ENCODE measurements around the gene RIOX2. TPM values are rescaled to one million over a fixed set of nuclear protein-coding genes. Genes with fewer than 3 reads are reported as not detected.

The RIOX2 gene
- total and polyA plus RNA-seq, 4 donors = 6.3 to 25.8 (median 14.2) TPM

- no peak overlapping the region for H3K4me3 ChIP-seq (ENCODE audit: low read length in 2 of 2)
- H3K9me3 ChIP-seq (ENCODE audit: control insufficient read depth, low read length) = no peaks in the 10 kb centered on the region
- H3K27me3 ChIP-seq (ENCODE audit: control insufficient read depth in 1 of 2, insufficient read depth in 2 of 2, low read length in 1 of 2) = no peaks in the 10 kb centered on the region
- DNase-seq (no peak), ATAC-seq (ENCODE audit: low FRiP score) (no peak)
- H3K36me3 ChIP-seq (ENCODE audit: control insufficient read depth in 1 of 2, insufficient read depth in 2 of 2, low read length in 1 of 2) = no peaks in the 10 kb centered on the region
- WGBS, 2 donors = 74 to 77% methylated on average over 3 of the region's 3 CpGs
- intact Hi-C loops (cut with DNase I) = no loop called here
- H3K4me1 ChIP-seq (ENCODE audit: control insufficient read depth in 1 of 2, insufficient read depth in 2 of 2, low read length in 2 of 2) = no peaks in the 10 kb centered on the region
- no peak overlapping the region for H3K27ac ChIP-seq (ENCODE audit: low read depth in 1 of 2, low read length in 2 of 2)
Measured at GRCh38 chr3:97979610-97980009, 7.4 kb upstream of the RIOX2 start.

DNA sequence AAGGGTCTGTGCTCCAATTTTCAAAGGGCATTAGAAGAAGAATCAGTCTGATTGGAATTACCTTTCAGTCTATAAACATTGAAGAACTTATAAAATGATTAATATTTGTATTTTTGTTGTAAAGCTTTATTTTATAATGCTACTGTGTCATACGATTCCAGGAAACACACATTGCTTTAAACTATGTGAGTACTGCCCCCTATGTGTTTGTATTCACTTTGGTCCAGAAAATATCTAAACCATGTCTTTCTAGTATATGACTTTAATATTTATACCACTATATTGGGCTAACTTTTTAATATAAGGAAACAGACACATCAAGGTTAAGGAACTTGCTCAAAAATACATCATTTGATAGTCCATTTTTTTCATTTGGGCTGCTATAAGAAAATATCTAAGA is 3.2 kb upstream of the RIOX2 start:
- H3K27ac ChIP-seq (ENCODE audit: low read depth in 1 of 2, low read length in 2 of 2) = no peak overlapping the region
- H3K4me3 ChIP-seq (ENCODE audit: low read length in 2 of 2) = no peak overlapping the region
- DNase-seq = no peak
- intact Hi-C loops (cut with DNase I) = no loop called here
- H3K9me3 ChIP-seq (ENCODE audit: control insufficient read depth, low read length) = no peaks in the 10 kb centered on the region
- H3K4me1 ChIP-seq (ENCODE audit: control insufficient read depth in 1 of 2, insufficient read depth in 2 of 2, low read length in 2 of 2) = peaks cover 0 to 2% of the 10 kb centered on the region in 2 donors
- no peaks in the 10 kb centered on the region for H3K36me3 ChIP-seq (ENCODE audit: control insufficient read depth in 1 of 2, insufficient read depth in 2 of 2, low read length in 1 of 2)
- WGBS, 2 donors = 67 to 76% methylated on average over 1 of the region's 1 CpG
- H3K27me3 ChIP-seq (ENCODE audit: control insufficient read depth in 1 of 2, insufficient read depth in 2 of 2, low read length in 1 of 2) = no peaks in the 10 kb centered on the region
- no peak for ATAC-seq (ENCODE audit: low FRiP score)

DNA sequence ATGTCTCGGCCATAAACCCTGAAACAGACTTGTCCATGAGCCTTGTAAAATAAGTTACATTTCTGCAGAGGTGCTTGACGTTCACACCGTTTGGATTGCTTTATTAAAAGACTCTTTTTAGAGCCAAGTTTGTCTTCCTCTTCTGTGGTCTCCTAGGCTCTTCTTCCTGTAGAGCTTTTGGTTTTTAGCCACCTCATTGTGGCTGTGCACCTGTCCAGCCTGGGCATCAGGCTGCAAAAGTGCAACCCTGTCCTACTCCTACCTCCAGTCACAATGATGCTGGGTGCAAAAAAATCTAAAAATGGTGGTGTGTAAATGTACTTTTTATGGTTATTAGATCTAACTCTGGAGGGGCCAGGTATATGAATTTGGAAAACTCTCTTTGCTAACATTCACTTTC is 2.8 kb upstream of the RIOX2 start:
- DNase-seq (no peak), ATAC-seq (ENCODE audit: low FRiP score) (no peak)
- Histone ChIP-seq H3K4me1 (ENCODE audit: control insufficient read depth in 1 of 2, insufficient read depth in 2 of 2, low read length in 2 of 2) (peaks cover 0 to 2% of the 10 kb centered on the region in 2 donors), H3K36me3 (ENCODE audit: control insufficient read depth in 1 of 2, insufficient read depth in 2 of 2, low read length in 1 of 2) (no peaks in the 10 kb centered on the region), H3K27ac (ENCODE audit: low read depth in 1 of 2, low read length in 2 of 2) (no peak overlapping the region), H3K27me3 (ENCODE audit: control insufficient read depth in 1 of 2, insufficient read depth in 2 of 2, low read length in 1 of 2) (no peaks in the 10 kb centered on the region), H3K4me3 (ENCODE audit: low read length in 2 of 2) (no peak overlapping the region), H3K9me3 (ENCODE audit: control insufficient read depth, low read length) (no peaks in the 10 kb centered on the region)
- WGBS, 2 donors = 67 to 77% methylated on average over 3 of the region's 3 CpGs
- intact Hi-C loops (cut with DNase I) = loop anchor here (5.0 kb wide), 1 partner anchor 153 kb away; the partner anchor contains the start of gene CRYBG3 (in 2 of the 2)

GRCh38 chr3:97972976-97973375 is 745 bp upstream of the RIOX2 start:
- Histone ChIP-seq H3K4me3 (ENCODE audit: low read length in 2 of 2) (no peak overlapping the region), H3K4me1 (ENCODE audit: control insufficient read depth in 1 of 2, insufficient read depth in 2 of 2, low read length in 2 of 2) (peaks cover 0 to 2% of the 10 kb centered on the region in 2 donors), H3K9me3 (ENCODE audit: control insufficient read depth, low read length) (no peaks in the 10 kb centered on the region), H3K27ac (ENCODE audit: low read depth in 1 of 2, low read length in 2 of 2) (no peak overlapping the region), H3K27me3 (ENCODE audit: control insufficient read depth in 1 of 2, insufficient read depth in 2 of 2, low read length in 1 of 2) (no peaks in the 10 kb centered on the region), H3K36me3 (ENCODE audit: control insufficient read depth in 1 of 2, insufficient read depth in 2 of 2, low read length in 1 of 2) (no peaks in the 10 kb centered on the region)
- 95 to 96% methylated on average over 9 of the region's 9 CpGs for WGBS, 2 donors
- ATAC-seq (ENCODE audit: low FRiP score) = no peak
- DNase-seq = no peak
- intact Hi-C loops (cut with DNase I) = loop anchor here (5.0 kb wide), 1 partner anchor 151 kb away; the partner anchor contains the start of gene CRYBG3 (in 2 of the 2)

- H3K36me3 ChIP-seq (ENCODE audit: control insufficient read depth in 1 of 2, insufficient read depth in 2 of 2, low read length in 1 of 2) = no peaks in the 10 kb centered on the region
- WGBS, 2 donors = 72 to 76% methylated on average over 9 of the region's 9 CpGs
- H3K27me3 ChIP-seq (ENCODE audit: control insufficient read depth in 1 of 2, insufficient read depth in 2 of 2, low read length in 1 of 2) = no peaks in the 10 kb centered on the region
- H3K4me1 ChIP-seq (ENCODE audit: control insufficient read depth in 1 of 2, insufficient read depth in 2 of 2, low read length in 2 of 2) = peaks cover 0 to 2% of the 10 kb centered on the region in 2 donors
- intact Hi-C loops (cut with DNase I) = loop anchor here (5.0 kb wide), 1 partner anchor 149 kb away; the partner anchor contains the start of gene CRYBG3 (in 2 of the 2)
- no peak for ATAC-seq (ENCODE audit: low FRiP score)
- DNase-seq = no peak
- no peak overlapping the region for H3K27ac ChIP-seq (ENCODE audit: low read depth in 1 of 2, low read length in 2 of 2)
- H3K9me3 ChIP-seq (ENCODE audit: control insufficient read depth, low read length) = no peaks in the 10 kb centered on the region
- peak overlapping the region in 1 of 2 donors; percentile 51 for H3K4me3 ChIP-seq (ENCODE audit: low read length in 2 of 2)
Measured at GRCh38 chr3:97970956-97971620, 1.1 kb downstream of the RIOX2 start.

DNA sequence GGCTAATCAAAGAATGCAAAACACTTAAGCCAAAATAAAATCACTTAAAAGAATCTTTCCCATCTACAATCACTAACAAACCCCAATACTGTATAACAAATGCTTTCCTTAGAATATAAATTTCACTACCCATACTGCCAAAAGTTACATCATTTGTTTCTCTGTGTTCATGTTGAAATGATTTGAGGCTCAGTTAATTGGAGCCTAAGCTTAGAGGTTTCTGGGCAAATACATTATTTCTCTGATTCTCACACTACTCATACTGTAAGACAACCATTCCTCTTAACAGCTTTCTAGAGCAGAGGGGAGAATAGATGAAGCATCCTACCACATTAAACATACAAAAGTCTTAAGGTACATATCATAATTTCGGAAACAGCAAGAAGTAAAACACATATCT is 2.1 kb downstream of the RIOX2 start:
- Histone ChIP-seq H3K27me3 (ENCODE audit: control insufficient read depth in 1 of 2, insufficient read depth in 2 of 2, low read length in 1 of 2) (no peaks in the 10 kb centered on the region), H3K4me1 (ENCODE audit: control insufficient read depth in 1 of 2, insufficient read depth in 2 of 2, low read length in 2 of 2) (peaks cover 0 to 2% of the 10 kb centered on the region in 2 donors), H3K4me3 (ENCODE audit: low read length in 2 of 2) (no peak overlapping the region), H3K9me3 (ENCODE audit: control insufficient read depth, low read length) (no peaks in the 10 kb centered on the region), H3K27ac (ENCODE audit: low read depth in 1 of 2, low read length in 2 of 2) (no peak overlapping the region), H3K36me3 (ENCODE audit: control insufficient read depth in 1 of 2, insufficient read depth in 2 of 2, low read length in 1 of 2) (no peaks in the 10 kb centered on the region)
- intact Hi-C loops (cut with DNase I) = loop anchor here (5.0 kb wide), 1 partner anchor 148 kb away; the partner anchor contains the start of gene CRYBG3 (in 2 of the 2)
- ATAC-seq (ENCODE audit: low FRiP score) (no peak), DNase-seq (no peak)
- 85 to 93% methylated on average over 1 of the region's 1 CpG for WGBS, 2 donors

DNA sequence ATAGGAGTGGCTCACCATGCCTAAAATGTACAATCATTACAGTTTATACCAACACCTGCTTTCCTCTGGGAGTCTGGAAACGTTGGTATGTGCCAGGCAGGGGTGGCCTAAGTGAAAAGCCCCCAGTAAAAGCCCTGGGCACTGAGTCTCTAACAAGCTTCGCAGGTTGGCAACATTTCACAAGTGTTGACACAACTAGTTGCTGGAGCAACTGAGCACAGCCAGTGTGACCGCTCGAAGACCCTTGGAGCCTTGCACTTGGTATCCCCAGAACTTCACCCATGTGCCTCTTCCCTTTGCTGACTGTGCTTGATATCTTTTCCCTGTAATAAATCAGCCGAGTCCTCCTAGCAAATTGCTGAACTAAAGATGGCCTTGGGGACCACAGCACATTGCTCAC is 2.7 kb downstream of the RIOX2 start:
- H3K27me3 ChIP-seq (ENCODE audit: control insufficient read depth in 1 of 2, insufficient read depth in 2 of 2, low read length in 1 of 2) = no peaks in the 10 kb centered on the region
- intact Hi-C loops (cut with DNase I) = no loop called here
- no peak overlapping the region for H3K27ac ChIP-seq (ENCODE audit: low read depth in 1 of 2, low read length in 2 of 2)
- 79 to 83% methylated on average over 5 of the region's 5 CpGs for WGBS, 2 donors
- ATAC-seq (ENCODE audit: low FRiP score) (no peak), DNase-seq (no peak)
- no peaks in the 10 kb centered on the region for H3K9me3 ChIP-seq (ENCODE audit: control insufficient read depth, low read length)
- no peaks in the 10 kb centered on the region for H3K36me3 ChIP-seq (ENCODE audit: control insufficient read depth in 1 of 2, insufficient read depth in 2 of 2, low read length in 1 of 2)
- no peak overlapping the region for H3K4me3 ChIP-seq (ENCODE audit: low read length in 2 of 2)
- peaks cover 0 to 2% of the 10 kb centered on the region in 2 donors for H3K4me1 ChIP-seq (ENCODE audit: control insufficient read depth in 1 of 2, insufficient read depth in 2 of 2, low read length in 2 of 2)

GRCh38 chr3:97968376-97968775 is 3.9 kb downstream of the RIOX2 start:
- Histone ChIP-seq H3K4me1 (ENCODE audit: control insufficient read depth in 1 of 2, insufficient read depth in 2 of 2, low read length in 2 of 2) (peaks cover 0 to 2% of the 10 kb centered on the region in 2 donors), H3K27ac (ENCODE audit: low read depth in 1 of 2, low read length in 2 of 2) (no peak overlapping the region), H3K4me3 (ENCODE audit: low read length in 2 of 2) (no peak overlapping the region), H3K9me3 (ENCODE audit: control insufficient read depth, low read length) (no peaks in the 10 kb centered on the region), H3K27me3 (ENCODE audit: control insufficient read depth in 1 of 2, insufficient read depth in 2 of 2, low read length in 1 of 2) (no peaks in the 10 kb centered on the region), H3K36me3 (ENCODE audit: control insufficient read depth in 1 of 2, insufficient read depth in 2 of 2, low read length in 1 of 2) (no peaks in the 10 kb centered on the region)
- ATAC-seq (ENCODE audit: low FRiP score) (no peak), DNase-seq (no peak)
- WGBS, 2 donors = 96 to 99% methylated on average over 1 of the region's 1 CpG
- intact Hi-C loops (cut with DNase I) = no loop called here

DNA sequence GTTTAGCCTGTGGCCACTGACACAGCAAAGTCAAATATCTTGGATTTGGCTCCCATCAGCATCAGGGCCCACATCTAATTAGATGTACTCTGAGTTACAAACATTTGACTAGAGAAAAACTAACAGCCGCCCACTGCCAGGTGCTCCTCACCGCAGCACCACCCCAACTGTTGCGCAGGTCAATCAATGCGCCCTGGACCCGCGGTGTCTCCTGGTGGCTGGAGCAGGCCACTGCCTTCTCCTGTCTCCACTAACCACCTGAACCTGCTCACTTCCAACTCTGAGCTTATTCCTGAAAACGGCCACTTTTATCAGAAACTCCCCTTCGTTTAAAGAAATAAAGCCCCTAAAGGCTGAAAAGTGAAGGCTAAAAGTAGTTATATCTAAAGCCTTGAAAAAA is 4.3 kb downstream of the RIOX2 start:
- H3K27ac ChIP-seq (ENCODE audit: low read depth in 1 of 2, low read length in 2 of 2) = no peak overlapping the region

More for the DNA sequence above, 4.3 kb downstream of the RIOX2 start:
- Histone ChIP-seq H3K36me3 (ENCODE audit: control insufficient read depth in 1 of 2, insufficient read depth in 2 of 2, low read length in 1 of 2) (no peaks in the 10 kb centered on the region), H3K4me3 (ENCODE audit: low read length in 2 of 2) (no peak overlapping the region), H3K4me1 (ENCODE audit: control insufficient read depth in 1 of 2, insufficient read depth in 2 of 2, low read length in 2 of 2) (no peaks in the 10 kb centered on the region), H3K9me3 (ENCODE audit: control insufficient read depth, low read length) (no peaks in the 10 kb centered on the region), H3K27me3 (ENCODE audit: control insufficient read depth in 1 of 2, insufficient read depth in 2 of 2, low read length in 1 of 2) (no peaks in the 10 kb centered on the region)
- 94% methylated on average over 8 of the region's 8 CpGs for WGBS, 2 donors
- DNase-seq (no peak), ATAC-seq (ENCODE audit: low FRiP score) (no peak)
- intact Hi-C loops (cut with DNase I) = no loop called here
